NAMALWA (cell line): ENCODE results near the gene KCNQ5.
"Not testable (repeated sequence)": the region's sequence is repeated elsewhere in the genome, so short reads cannot be mapped to it uniquely, and the experiment has no call there.

Source experiments
- DNase-seq: peaks from one replicate; pipeline ENCODE4 v3.0.0-alpha.2; 2015; ENCODE audit warnings: low spot score

Gene KCNQ5

DNA sequence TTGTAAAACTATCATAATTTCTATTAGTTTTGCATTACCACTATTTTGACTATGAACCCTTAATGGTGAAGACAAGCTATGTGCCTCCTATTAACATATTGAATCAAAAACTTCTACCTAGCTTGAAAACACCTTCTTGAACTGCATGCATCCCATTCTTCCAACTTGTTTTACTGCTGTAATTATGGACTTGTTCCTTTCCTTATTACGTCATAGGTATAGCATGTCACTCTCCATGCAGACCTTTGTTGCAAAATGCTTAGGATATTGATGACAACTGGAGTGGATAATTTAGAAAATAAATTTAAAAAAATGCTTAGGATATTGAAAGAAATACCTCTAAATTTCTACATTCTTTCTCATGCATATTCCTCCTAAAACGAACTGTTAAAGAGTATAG, 219.3 kb downstream of the KCNQ5 start:
- no peak for DNase-seq

DNA sequence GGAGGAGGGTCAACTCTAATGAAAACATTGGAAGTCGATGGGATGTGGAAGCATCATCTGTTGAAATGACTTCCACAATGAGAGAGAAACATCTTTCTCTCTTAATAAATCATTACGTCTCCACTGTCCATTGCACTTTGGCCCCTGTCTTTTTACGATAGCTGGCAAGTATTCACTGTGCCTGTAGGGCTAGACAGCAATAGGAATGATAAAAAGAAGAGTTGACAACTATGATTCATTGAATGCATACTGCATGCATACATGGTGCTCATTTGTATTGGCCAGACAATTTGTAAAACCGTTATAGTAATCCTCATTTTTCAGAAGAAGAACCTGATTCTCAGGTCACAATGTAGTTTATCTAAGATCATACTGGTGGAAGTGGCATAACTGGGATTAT, 220.3 kb downstream of the KCNQ5 start:
- no peak for DNase-seq

DNA sequence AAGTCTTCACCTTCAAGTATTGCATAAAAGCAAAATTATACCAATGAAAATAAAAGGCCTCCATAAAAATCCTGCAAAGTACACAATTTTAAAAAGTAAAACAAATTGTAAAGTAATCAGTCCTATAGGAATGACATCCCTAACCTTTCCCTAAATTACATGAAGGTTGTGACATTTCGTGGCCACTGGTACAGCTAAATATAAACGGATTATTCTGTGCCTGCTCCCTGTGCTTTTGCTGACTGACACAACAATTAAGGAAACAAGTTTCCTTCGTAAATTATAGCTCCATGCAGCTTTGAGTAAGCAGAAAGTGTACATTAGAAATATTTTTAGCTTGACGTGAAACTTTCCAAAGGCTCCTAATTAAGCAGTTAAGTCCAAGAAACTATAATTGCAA, 222.8 kb downstream of the KCNQ5 start:
- no peak for DNase-seq

DNA sequence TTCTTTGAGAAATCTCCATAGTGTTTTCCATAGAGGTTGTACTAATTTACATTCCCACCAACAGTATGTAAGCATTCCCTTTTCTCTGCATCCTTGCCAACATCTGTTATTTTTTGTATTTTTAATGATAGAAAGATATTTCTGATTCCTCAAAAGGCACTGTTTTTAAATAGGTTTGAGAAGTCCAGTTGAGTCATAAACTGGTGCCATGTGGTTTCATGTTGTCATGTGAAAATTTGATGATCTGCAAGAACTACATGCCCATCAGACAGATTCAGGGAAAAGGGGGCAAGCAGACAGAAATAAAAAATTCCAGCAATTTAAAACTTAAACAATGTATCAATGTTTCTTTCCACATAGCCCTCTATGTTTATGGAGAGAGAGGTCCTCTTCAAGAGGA, 227.5 kb downstream of the KCNQ5 start:
- no peak for DNase-seq

DNA sequence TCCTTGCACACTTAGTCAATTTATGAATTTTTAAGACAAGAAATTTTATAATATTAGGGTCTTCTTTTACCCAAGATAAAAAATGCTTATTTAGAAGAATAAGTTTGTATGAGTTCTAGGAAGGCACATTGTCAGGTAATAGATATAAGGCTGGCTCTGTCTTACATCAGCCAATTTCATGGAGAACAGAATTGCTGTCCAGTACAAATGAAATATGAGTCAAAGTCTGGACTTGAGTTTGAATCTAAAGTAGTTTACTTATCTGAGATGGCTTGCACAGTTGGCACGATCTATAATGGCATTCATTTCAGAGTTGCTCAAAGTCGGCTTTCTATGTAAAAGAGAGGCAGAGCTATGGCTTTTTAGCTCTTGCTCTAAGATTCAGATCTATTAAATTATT, 228.2 kb downstream of the KCNQ5 start:
- no peak for DNase-seq

DNA sequence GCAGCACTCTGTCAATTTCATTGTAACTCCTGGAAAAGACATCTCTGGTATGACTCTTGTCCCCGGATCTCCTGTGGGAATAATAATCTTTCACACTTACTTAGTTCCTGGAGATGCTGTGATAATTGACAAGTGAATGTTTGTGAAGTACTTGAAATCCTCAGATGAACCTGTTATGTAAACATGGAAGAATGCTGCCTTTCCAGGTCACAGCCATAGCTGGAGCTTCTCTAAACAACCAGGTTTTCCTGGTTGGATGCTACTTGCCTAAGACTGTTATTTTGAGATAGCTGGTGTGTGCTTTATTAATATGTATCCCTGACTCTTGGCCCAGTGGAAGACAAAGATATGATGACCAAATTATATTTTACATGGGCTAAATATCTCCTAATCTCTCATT, 228.6 kb downstream of the KCNQ5 start:
- DNase-seq, result no peak

DNA sequence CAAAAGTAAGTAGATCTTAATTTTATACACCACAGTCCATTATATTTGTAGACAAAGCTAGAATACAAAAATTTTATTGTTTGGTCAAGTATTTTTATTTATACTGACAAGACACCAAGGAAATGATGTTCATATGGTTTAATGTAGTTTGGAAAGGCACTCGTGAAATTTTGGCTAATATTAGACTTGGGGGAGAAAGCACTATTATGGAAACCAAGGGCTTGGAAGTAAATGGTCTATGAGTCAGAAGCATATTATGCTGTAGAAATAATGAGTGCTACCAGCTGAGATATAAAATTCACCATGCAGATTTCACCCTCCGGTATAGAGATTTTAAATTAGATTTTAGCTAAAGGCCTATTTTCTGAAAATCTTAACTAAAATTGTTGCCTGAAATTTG, 233.6 kb downstream of the KCNQ5 start:
- no peak for DNase-seq

DNA sequence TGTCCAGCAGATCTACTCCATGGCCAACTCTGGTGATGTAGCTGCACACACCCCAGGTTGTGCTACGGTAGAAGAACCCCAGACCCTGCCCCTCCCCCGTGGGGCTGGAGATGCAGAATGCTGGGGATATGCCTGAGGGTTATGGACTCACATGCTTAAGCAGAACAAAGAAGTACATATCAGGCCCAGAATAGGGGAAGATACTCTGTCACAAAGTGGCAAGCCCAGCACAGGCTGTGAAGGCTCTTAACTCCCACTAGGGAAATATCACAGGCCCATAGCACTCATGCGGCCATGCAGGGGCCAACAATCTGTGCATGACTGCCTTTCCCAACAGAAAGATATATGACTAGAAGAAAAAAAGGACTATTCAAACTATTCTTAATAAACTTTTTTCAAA, 234.9 kb downstream of the KCNQ5 start:
- DNase-seq, result no peak

DNA sequence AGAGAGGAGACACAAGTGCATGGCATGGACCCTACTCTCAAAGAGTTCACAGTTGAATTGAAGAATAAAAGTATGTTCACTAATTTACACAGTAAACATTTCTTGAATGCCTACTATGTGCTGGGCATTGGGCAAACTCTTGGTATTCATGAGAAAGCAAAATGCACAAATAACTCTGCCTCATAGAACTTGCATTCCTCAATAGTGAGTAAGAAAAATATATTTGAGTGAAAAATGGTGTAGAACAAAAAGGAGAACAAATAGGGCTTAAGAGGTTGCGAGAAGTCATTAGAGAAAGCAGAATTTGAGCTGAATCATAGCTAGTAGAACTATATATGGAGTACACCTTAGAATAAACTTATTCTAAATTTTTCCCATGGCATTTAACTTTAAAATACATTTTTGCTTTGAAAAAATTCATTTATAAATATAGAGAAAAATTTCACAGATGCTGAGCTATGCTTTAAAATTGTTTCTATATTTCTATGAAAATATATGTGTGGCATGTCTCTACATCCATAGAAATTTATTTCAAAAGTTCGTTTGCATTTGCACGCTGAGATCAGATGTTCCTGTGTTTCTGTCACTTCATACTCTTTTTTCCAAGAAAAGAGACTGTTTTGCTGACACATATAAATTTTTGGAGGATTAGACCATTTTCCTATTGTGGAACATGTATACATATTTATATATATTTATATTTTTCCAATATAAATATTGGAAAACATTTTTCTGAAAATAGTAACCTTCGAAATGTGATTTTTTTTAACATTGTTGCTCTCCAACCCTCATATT, 236.1 kb downstream of the KCNQ5 start:
- DNase-seq, result no peak

DNA sequence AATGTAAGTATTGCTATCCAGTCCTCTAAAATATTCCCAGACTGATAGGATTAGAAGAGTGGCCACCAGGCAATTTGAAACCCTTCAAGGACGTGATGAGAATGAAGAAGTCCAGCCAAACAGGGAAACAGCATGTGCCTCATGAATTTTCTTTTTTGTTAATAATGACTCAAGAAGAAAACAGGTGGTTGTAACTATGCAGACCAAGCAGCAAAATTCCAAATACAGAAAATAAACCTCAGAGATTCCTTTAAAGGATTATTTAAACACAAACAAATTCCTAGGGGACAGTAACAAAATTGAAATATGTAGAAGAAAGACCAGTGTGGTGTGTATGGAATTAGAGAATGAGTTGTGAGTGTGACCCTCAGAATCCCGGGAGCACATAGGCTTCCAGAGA, 239.2 kb downstream of the KCNQ5 start:
- DNase-seq, result no peak

DNA sequence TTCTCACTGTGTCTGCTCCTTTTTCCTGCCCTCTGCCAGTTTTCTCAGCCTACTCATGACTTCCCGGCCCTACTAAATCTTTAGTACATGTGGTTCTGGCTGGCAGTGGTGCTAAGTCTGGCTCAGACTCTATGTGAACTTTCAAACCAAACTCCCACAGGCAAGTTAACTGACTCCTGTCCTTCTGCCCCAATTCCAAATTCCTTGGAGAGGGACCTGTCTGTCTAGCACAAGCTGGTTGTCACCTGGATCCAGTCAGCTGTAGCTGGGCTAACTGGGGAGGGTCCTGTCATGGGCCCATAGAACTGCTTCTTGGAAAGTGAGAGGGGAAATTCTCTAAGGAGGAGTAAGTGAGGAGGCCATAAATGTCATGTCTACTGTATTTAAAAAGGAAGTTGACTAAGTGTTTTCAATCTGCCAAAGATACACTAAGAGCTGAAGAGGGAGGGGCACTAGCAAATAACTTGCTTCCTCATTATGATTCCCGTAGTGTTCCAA, 240.1 kb downstream of the KCNQ5 start:
- peak; percentile 4 for DNase-seq

DNA sequence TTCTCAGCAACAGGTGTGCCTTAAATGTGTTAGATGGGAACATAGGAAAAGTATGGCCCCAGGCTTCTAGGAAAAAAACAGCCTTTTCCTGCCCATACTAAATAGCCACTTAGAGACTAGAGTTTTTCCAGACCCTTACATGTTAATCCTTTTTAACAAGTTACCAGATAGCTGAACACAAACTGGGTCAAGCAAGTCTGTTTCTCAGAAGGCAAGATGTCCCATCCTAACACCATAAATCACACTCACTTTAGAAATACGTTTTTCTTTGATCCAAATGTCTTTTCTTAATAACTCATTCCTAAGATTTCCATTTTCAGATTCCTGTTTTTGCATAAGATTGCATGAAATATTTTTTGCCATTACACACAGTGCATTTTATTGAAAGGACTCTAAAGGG, 241.3 kb downstream of the KCNQ5 start:
- no peak for DNase-seq

DNA sequence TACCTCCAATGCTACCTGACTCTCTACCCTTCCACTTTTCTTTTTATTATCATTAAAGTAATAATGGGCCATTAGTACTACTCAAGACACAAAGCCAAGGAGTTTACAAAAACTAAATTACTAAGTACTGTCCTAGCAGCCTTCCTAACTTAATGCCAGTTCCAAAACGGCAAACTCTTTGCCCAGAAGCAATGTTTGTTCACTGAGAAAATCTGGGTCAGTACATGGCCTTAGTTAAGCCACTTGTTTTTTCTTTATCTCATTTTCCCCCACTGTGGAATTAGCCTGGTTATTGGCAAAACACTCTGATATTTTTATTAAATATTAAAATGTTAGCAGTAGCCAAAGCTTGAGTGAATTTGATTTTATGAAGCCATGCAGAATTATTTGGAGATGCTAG, 242.4 kb downstream of the KCNQ5 start:
- DNase-seq, result no peak

DNA sequence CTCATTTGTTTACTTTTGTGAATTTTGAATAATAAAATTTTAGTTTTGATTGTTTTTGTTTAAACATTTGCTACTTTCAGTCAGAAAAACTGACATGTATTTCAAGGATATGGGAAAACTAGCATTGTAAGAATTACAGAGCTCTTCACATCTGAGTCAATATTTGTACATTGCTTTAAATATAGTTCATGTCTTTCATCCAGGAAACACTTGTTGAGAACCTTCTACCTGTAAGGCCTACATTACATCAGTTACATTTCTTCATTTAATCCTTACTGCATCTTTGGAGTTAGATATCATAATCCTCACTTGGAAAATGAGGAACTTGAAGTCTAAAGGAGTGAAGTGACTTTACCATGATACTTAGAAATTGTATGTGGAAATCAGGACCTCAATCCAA, 242.9 kb downstream of the KCNQ5 start:
- no peak for DNase-seq

DNA sequence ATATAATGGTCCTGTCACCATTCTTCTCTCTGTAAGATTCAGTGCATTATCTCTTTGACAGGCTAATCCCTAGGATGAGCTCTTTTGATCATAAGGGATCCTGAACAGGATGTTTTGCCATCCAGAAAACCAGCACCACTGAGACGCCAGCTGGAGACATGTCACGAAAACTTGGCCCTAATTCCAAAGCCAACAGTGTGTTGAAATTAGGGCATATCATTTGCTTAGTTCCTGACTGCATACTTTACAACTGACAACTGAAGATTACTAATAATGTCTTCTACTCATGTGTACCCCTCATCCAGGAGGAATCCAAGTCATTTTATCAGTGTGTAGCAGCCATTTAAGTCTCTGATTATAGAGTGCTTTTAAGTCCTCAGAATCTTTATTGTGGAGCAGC, 243.6 kb downstream of the KCNQ5 start:
- no peak for DNase-seq

DNA sequence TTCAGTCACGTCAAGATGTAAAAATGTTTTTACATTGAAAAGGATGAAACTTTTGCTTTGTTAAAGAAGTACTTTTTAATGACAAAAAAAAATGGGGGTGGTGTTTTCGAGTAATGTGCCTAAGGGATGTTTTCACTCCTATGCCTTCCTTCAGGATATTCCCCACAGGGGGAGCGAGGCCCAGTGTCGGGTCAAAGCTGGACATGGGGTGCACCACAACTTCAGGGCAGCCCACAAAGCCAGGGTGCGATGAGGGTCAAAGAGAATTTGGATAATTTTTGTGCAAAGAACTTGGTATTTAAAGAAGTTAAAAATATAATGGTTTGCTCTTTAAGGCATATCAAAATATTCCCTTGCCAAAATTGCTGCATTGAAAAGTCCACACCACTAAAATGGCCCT, 247.8 kb downstream of the KCNQ5 start:
- no peak for DNase-seq

DNA sequence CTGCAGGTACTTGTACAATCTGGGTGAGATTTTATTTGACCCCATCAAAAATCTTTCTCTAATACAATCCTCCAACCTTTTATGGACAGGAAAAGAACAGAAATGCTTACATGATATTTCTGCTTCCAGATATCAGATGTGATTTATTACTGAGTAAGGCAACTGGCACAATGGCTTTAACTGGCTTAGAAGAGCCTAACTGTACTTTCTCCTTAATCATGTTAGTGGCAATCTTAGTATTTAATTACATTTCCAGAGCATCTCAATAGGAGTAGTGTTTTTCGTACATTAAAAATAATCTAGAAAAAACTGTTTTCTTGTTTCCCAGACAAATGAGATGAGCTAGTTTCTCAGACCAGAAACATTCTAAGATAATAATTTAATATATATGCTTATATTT, 251.6 kb downstream of the KCNQ5 start:
- no peak for DNase-seq

DNA sequence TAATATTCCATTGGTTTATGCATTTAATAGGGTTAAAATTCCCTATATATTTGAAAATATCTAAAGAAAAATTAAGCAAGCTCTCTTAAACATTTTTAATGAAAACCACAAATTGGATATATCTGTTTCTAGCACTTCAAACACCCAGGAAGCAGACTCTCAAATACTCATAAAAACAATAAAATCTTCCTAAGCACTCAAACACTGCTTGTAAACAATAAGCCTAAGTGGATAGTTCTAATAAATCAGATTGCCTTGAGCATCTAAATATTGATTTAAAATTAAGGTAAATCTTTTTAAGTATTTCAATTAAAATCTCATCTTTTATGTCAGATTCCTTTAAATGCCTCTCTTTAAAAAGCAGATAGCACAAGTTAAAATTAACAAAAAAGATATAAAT, 254.4 kb downstream of the KCNQ5 start:
- no peak for DNase-seq

DNA sequence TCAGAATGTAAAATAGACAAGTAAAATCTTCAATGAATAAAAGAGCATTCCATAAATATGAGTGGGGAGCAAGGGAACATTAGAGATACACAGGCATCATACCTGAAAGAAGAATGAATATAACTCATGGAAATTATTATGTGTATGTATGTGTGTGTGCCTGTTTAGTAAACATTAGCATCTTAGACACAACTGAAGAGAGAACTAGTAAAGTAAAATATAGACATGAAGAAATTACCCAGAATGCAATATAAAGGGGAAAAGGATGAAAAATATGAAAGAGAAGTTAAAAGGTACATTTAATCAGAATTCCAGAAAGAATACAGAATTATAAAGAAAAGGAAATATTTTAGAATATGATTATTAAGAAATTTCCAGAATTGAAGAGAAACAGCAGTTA, 264.3 kb downstream of the KCNQ5 start:
- no peak for DNase-seq

DNA sequence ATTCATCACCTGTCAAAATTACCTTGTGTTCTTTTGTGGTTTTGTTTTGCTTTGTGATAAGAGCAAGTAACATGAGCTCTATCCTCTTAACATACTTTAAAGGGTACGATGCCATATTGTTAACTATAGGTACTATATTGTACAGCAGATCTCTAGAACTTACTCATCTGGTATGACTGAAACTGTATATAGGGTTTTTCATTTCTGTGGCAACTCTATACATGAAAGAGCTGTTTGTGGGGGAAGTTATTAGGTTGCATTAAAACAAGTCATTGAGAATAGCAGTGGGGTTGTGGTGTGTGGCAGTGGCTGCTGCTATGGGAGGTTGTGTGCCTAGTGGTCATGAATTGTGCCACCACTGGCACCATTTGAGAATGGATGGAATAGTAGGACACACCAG, 268.4 kb downstream of the KCNQ5 start:
- no peak for DNase-seq

DNA sequence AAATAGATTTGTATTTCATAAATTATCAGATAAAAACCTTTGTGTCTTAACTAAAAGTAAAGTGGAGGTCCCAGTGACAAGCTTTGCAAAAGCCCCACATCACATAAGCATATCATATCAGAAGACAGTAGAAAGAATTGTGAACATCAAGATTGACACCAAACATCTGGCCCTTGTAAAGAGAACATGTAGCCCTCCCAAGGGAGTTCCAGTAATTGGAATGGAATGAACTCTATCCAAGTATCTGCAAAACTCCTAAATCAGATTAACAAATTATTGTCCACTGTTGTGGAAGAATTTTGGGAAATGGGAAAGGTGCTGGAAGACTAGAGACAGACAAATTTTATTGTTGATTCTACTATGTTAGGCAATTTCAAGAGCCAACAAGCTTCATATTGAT, 268.8 kb downstream of the KCNQ5 start:
- no peak for DNase-seq

DNA sequence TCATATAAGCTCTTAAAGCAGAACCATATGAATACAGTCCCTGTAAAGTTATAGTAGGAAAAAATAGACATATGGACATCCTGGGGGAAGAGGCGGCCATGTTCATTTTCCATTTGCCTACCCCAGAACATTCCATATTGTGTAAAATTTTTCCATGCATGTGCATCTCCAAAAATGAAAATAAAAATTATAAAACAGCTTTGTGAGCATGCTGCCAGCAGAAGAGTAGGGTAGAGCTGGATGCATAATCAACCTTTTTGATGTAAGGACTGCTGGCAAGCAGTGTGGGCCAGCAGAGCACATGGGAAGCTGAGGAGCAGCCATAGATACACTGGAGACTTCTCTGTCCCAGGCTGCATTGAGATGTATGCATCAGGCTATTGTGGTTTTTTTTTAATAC, 271.0 kb downstream of the KCNQ5 start:
- no peak for DNase-seq

DNA sequence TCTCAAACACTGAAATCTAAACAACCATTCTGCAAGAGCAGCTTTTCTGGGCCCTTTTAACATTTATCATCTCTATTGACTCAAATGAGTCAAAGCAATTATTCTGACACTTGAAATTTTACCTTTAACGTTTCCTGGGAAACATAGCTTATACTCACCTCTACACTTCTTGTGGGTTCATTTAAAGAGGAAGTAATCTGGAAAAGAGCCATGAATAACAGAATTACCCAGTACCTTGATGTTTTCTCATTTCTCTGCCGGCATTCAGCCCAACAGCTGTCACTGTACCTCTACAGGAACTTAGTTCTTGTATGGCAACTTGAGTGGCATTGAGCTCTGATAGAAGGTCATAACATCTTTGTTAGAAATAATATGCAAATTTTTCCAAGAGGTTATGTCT, 272.2 kb downstream of the KCNQ5 start:
- DNase-seq, result no peak

DNA sequence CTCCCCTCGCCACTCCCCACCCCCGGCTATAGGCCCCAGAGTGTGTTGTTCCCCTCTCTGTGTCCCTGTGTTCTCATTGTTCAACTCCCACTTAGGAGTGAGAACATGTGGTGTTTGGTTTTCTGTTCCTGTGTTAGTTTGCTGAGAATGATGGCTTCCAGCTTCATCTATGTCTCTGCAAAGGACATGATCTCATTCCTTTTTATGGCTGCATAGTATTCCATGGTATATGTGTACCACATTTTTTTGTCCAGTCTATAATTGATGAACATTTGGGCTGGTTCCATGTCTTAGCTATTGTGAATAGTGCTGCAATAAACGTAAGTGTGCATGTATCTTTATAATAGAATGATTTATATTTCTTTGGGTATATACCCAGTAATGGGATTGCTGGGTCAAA, 276.4 kb downstream of the KCNQ5 start:
- DNase-seq, result not testable (repeated sequence)
